Measurements from ENCODE around the gene TGFB1I1.
"Not testable (repeated sequence)": the region's sequence is repeated elsewhere in the genome, so short reads cannot be mapped to it uniquely, and the experiment has no call there.

The TGFB1I1 gene

GRCh38 chr16:31429314-31429713 lies 42.6 kb upstream of the TGFB1I1 start:
- H3K4me3 ChIP-seq (ENCODE audit: low read depth, low read length) = no peak overlapping the region
- no peak for TF ChIP-seq CTCF (IDR thresholded peaks at IDR 0.05; ENCODE audit: low read depth, low read length)

- TF ChIP-seq CTCF (IDR thresholded peaks at IDR 0.05; ENCODE audit: low read depth, low read length) = no peak
- no peak overlapping the region for H3K4me3 ChIP-seq (ENCODE audit: low read depth, low read length)
Measured at GRCh38 chr16:31429796-31430195, 42.2 kb upstream of the TGFB1I1 start.

GRCh38 chr16:31430380-31431052 lies 41.4 kb upstream of the TGFB1I1 start:
- no peak overlapping the region for H3K4me3 ChIP-seq (ENCODE audit: low read depth, low read length)
- no peak for TF ChIP-seq CTCF (IDR thresholded peaks at IDR 0.05; ENCODE audit: low read depth, low read length)

GRCh38 chr16:31435341-31436220 lies 36.4 kb upstream of the TGFB1I1 start:
- TF ChIP-seq CTCF (IDR thresholded peaks at IDR 0.05; ENCODE audit: low read depth, low read length) = no peak
- no peak overlapping the region for H3K4me3 ChIP-seq (ENCODE audit: low read depth, low read length)

GRCh38 chr16:31436221-31437045 lies 35.5 kb upstream of the TGFB1I1 start:
- H3K4me3 ChIP-seq (ENCODE audit: low read depth, low read length) = no peak overlapping the region
- TF ChIP-seq CTCF (IDR thresholded peaks at IDR 0.05; ENCODE audit: low read depth, low read length) = no peak

GRCh38 chr16:31438414-31438813 lies 33.5 kb upstream of the TGFB1I1 start:
- H3K4me3 ChIP-seq (ENCODE audit: low read depth, low read length) = no peak overlapping the region
- TF ChIP-seq CTCF (IDR thresholded peaks at IDR 0.05; ENCODE audit: low read depth, low read length) = no peak

DNA sequence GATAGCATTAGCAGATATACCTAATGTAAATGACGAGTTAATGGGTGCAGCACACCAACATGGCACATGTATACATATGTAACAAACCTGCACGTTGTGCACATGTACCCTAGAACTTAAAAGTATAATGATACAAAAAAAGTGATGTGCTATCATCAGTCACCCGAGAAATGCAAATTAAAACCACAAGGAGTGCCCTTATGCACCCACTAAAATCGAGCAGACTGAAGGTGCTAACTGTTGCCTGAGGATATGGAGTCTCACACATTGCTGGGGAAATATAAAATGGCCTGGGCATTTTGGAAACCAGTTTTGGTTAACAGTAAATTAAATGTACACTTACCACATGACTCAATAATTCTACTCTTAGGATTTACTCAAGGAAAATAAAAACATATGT lies 32.9 kb upstream of the TGFB1I1 start:
- H3K4me3 ChIP-seq (ENCODE audit: low read depth, low read length) = not testable (repeated sequence)
